ENCODE measurements around the gene TPP2.
A peak's percentile ranks its signal among the peaks of the same experiment; 100 is the strongest.

TPP2 gene

DNA sequence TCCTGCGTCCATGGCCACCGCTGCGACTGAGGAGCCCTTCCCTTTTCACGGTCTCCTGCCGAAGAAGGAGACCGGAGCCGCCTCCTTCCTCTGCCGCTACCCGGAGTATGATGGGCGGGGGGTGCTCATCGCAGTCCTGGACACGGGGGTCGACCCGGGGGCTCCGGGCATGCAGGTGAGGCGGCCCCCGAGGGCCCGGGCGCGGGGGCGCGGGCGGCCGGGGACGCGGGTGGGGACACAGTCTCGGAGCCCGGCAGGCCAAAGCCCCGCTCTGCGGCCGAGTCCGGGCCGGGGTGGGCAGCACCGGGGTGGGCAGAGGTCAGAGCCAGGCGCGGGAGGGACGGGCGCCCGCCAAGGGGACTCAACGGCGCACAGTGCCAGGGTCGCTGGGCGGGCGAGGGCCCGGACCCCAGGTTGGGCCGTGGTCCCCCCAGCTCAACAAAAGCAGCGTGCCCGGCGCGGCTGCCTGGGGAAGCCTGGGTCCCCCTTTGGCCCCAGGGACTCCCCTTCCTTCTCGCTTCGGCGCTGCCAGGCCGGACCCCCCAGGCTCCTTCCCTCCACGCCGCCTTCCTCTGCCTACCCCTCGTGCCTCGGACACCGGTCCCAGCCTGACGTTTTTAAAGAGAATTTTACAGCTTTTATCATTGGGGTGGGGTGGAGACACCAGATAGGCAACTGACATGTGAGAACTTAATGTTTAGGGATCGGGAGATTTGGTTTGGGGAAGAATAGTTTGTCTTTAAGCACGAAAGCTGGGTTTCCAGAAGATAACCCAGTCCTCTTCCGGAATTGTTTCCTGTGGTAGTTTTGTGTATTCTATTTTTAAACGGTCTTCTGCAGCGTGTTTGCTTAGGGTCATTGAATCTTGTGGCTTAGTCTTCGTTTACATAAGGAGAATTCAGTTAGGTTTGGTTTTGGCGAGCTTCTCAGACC lies 509 bp downstream of the TPP2 start:
- Mint-ChIP-seq H3K36me3 (ENCODE audit: low read depth) (peaks cover 4% of the 10 kb centered on the region), H3K27ac (peak overlapping the region; percentile 99 to 100 (median 100)), H3K27me3 (ENCODE audit: low read depth) (no peaks in the 10 kb centered on the region), H3K9me3 (no peaks in the 10 kb centered on the region), H3K4me3 (peak overlapping the region; percentile 97 to 99 (median 98)), H3K4me1 (peaks cover 39% of the 10 kb centered on the region)
- TF ChIP-seq, protein P1, sequence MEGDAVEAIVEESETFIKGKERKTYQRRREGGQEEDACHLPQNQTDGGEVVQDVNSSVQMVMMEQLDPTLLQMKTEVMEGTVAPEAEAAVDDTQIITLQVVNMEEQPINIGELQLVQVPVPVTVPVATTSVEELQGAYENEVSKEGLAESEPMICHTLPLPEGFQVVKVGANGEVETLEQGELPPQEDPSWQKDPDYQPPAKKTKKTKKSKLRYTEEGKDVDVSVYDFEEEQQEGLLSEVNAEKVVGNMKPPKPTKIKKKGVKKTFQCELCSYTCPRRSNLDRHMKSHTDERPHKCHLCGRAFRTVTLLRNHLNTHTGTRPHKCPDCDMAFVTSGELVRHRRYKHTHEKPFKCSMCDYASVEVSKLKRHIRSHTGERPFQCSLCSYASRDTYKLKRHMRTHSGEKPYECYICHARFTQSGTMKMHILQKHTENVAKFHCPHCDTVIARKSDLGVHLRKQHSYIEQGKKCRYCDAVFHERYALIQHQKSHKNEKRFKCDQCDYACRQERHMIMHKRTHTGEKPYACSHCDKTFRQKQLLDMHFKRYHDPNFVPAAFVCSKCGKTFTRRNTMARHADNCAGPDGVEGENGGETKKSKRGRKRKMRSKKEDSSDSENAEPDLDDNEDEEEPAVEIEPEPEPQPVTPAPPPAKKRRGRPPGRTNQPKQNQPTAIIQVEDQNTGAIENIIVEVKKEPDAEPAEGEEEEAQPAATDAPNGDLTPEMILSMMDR (IDR thresholded peaks at IDR 0.05; ENCODE audit: unreplicated experiment in 3 of 3): no peak

DNA sequence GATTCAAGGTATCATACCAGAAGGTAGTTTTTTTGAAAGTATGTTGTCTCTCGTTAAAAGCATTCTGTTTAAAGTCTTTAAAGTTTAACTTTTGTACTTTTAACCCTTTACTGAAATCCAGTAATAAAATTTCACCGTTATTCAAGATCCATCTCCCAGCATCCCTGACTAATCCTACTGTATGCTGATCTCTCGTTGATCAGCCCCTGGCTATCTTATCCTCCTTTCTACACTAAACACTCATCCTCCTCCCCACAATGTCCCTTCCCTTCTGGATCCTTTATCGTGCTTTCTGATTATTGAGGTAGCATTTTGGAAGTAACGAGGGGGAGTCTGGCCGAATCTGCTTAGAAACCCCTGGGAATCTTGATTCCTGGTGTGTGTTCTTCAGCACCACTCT lies 1.3 kb downstream of the TPP2 start:
- Mint-ChIP-seq H3K4me3 (peak overlapping the region; percentile 87 to 98 (median 93)), H3K36me3 (ENCODE audit: low read depth) (peaks cover 5% of the 10 kb centered on the region), H3K27me3 (ENCODE audit: low read depth) (no peaks in the 10 kb centered on the region), H3K4me1 (peaks cover 46% of the 10 kb centered on the region), H3K9me3 (no peaks in the 10 kb centered on the region), H3K27ac (peak overlapping the region; percentile 84 to 91 (median 87))
- TF ChIP-seq, protein P1 (IDR thresholded peaks at IDR 0.05; ENCODE audit: unreplicated experiment in 3 of 3): no peak

DNA sequence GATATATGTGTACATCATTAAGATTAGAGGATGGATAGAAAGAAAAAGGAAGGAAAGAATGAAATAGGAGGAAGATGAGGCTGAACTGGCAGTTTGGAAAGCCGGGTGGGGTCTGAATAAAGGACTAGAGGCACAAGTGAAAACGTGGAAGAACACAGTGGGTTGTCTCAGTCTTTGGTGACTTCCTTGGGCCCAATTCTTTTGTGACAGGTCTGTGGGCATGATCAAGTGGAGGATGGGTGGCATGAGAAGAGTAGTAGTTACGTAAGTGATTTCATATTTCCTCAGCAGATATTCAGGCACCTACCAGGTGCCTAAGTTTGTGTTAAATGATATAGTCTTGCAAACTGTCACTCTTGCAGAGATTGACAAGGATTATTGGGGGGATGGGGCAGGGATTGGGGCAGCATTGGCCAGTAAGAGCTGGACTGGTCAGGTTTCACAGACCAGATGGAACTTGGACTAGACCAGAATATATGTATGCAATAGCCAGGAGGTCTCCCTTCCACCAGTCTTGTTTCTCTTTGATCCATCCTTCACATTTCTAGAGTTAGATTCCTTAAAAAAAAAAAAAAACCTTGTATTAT lies 2.7 kb downstream of the TPP2 start:
- H3K4me1 Mint-ChIP-seq: peaks cover 53% of the 10 kb centered on the region

DNA sequence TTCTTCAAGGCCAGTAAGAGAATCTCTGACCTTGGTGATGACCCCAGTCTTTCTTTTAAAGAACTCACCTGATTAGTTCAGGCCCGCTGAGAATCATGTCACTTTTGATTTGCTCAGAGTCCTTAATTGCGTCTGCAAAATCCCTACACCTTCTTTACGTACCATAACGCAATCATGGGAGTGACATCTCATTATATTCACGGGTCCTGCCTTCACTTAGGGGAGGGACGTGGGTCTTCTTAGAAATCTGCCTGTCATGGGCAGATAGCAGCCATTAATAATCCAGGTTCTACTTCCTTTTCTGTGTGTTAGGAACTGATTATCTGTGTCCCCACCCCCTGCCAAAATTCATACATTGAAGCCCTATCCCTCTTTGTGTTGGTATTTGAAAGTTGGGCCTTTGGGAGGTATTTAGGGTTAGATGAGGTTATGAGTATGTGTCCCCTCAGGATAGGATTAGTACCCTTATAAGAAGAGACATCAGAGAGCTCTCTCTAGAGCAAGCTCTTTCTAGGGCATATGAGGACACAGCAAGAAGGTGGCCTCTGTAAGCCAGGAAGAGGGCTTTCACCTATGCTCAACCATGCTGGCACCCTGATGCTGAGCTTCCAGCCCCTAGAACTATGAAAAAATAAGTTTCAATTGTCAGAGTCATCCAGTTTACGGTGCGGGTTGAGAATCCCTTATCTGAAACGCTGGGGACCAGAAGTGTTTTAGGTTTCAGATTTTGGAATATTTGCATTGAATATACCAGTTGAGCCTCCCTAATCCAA lies 9.9 kb downstream of the TPP2 start:
- Mint-ChIP-seq H3K9me3 (no peaks in the 10 kb centered on the region), H3K27me3 (ENCODE audit: low read depth) (no peaks in the 10 kb centered on the region), H3K27ac (no peak overlapping the region), H3K4me3 (no peak overlapping the region), H3K4me1 (peaks cover 17% of the 10 kb centered on the region), H3K36me3 (ENCODE audit: low read depth) (peaks cover 63% of the 10 kb centered on the region)
- TF ChIP-seq, protein P1 (IDR thresholded peaks at IDR 0.05; ENCODE audit: unreplicated experiment in 3 of 3): no peak

More for the DNA sequence above, 2.7 kb downstream of the TPP2 start:
- peaks cover 14% of the 10 kb centered on the region for H3K36me3 Mint-ChIP-seq (ENCODE audit: low read depth)
- H3K4me3 Mint-ChIP-seq: peak overlapping the region; percentile 26 to 98 (median 40)
- H3K27ac Mint-ChIP-seq: peak overlapping the region in 1 of 3 experiments; percentile 16
- H3K27me3 Mint-ChIP-seq (ENCODE audit: low read depth): no peaks in the 10 kb centered on the region
- TF ChIP-seq, protein P1 (IDR thresholded peaks at IDR 0.05; ENCODE audit: unreplicated experiment in 3 of 3): no peak
- no peaks in the 10 kb centered on the region for H3K9me3 Mint-ChIP-seq

DNA sequence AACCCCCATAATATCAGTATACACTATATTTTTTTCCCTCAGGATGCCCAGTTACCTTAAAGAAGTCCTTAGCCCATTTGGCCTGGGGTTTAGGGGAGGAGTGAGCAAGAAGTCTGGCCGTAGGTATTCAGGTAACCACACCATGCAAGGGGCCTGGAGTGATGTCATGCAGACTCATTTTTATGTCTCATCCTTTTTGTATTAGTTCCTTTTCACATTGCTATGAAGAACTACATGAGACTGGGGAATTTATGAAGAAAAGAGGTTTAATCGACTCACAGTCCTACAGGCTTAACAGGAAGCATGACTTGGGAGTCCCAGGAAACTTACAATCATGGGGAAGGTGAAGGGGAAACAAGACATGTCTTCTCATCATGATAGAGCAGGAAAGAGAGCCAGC lies 12.2 kb downstream of the TPP2 start:
- no peaks in the 10 kb centered on the region for H3K4me1 Mint-ChIP-seq
- H3K9me3 Mint-ChIP-seq: no peaks in the 10 kb centered on the region
- H3K4me3 Mint-ChIP-seq: no peak overlapping the region
- H3K27me3 Mint-ChIP-seq (ENCODE audit: low read depth): no peaks in the 10 kb centered on the region
- H3K36me3 Mint-ChIP-seq (ENCODE audit: low read depth): peaks cover 54% of the 10 kb centered on the region
- H3K27ac Mint-ChIP-seq: no peak overlapping the region
- TF ChIP-seq, protein P1 (IDR thresholded peaks at IDR 0.05; ENCODE audit: unreplicated experiment in 3 of 3): no peak
